GM12891 (cell line): ENCODE data around the gene AP3M1. TPM values are rescaled to one million over a fixed set of nuclear protein-coding genes. Genes with fewer than 3 reads are reported as not detected.
"Not testable (repeated sequence)": the region's sequence is repeated elsewhere in the genome, so short reads cannot be mapped to it uniquely, and the experiment has no call there.

Source experiments
- DNase-seq: peaks from one replicate; pipeline ENCODE4 v3.0.0; 2011; ENCODE audit warnings: low spot score; ENCODE audit not compliant: insufficient read length
- FAIRE-seq: peaks from 2 replicates; lab custom pipeline; 2011; peaks lifted over from hg19 to GRCh38; lab: Jason Lieb, UNC
- PAX5 ChIP-seq: IDR thresholded peaks from 2 replicates; pipeline ENCODE4 v1.6.1; 2011; ENCODE audit warnings: low read length, moderate library complexity, mild to moderate bottlenecking; ENCODE audit not compliant: insufficient read depth, severe bottlenecking
- POLR2A ChIP-seq: IDR thresholded peaks from 2 replicates; pipeline ENCODE4 v1.6.1; 2011; ENCODE audit warnings: low read depth, low read length, control low read depth
- POLR2AphosphoS5 ChIP-seq: IDR thresholded peaks from 2 replicates; pipeline ENCODE4 v1.6.1; 2011; ENCODE audit warnings: low read depth, low read length, control low read depth
- POU2F2 ChIP-seq: IDR thresholded peaks from 2 replicates; pipeline ENCODE4 v1.6.1; 2011; ENCODE audit warnings: low read depth, mild to moderate bottlenecking, control low read depth, low read length, moderate library complexity
- SPI1 ChIP-seq: IDR thresholded peaks from 2 replicates; pipeline ENCODE4 v1.6.1; 2011; ENCODE audit warnings: low read depth, low read length, control low read depth
- TAF1 ChIP-seq: IDR thresholded peaks from 2 replicates; pipeline ENCODE4 v1.6.1; 2011; ENCODE audit warnings: low read depth, low read length, control low read depth
- polyA plus RNA-seq: library from polyadenylated mRNA; unstranded; fragments of >200 nt; gene quantifications from one replicate; pipeline ENCODE4 v1.2.1, GENCODE V29; 2012; ENCODE audit warnings: low read depth, missing spikeins, inconsistent platforms; ENCODE audit not compliant: missing spikeins

AP3M1 gene
- polyA plus RNA-seq, result 33.3 TPM

GRCh38 chr10:74150204-74150989 lies at the start of gene AP3M1:
AP3M1 (minus strand) TSS chr10:74150828; CDS start chr10:74138379, 12,449 bp downstream.
- DNase-seq, result peak; percentile 67
- peak; percentile 23 for FAIRE-seq
- TF ChIP-seq POLR2AphosphoS5 (no peak), TAF1 (no peak; the same call in 1 of the 2 replicates), SPI1 (no peak), POLR2A (peak; percentile 50; the same call in 1 of the 2 replicates), PAX5 (no peak)

- DNase-seq (no peak), FAIRE-seq (no peak)
- TF ChIP-seq POLR2AphosphoS5, result no peak
- no peak for TF ChIP-seq POLR2A
- no peak for TF ChIP-seq SPI1
Observed at GRCh38 chr10:74199315-74199714, 48.7 kb upstream of the AP3M1 start.

GRCh38 chr10:74194999-74195398 lies 44.4 kb upstream of the AP3M1 start:
- FAIRE-seq (no peak), DNase-seq (no peak)
- TF ChIP-seq PAX5 (no peak), TAF1 (no peak), POLR2AphosphoS5 (no peak), POLR2A (no peak), SPI1 (no peak), POU2F2 (no peak)

GRCh38 chr10:74194545-74194944 lies 43.9 kb upstream of the AP3M1 start:
- no peak for FAIRE-seq
- no peak for TF ChIP-seq POU2F2
- TF ChIP-seq PAX5, result no peak
- no peak for TF ChIP-seq POLR2AphosphoS5
- TF ChIP-seq TAF1, result no peak
- no peak for TF ChIP-seq POLR2A
- TF ChIP-seq SPI1, result no peak
- no peak for DNase-seq

- peak; percentile 69 for FAIRE-seq
- DNase-seq, result no peak
- TF ChIP-seq POU2F2, result no peak
- no peak for TF ChIP-seq POLR2AphosphoS5
- no peak for TF ChIP-seq PAX5
- TF ChIP-seq SPI1, result no peak
- no peak for TF ChIP-seq TAF1
- no peak for TF ChIP-seq POLR2A
Observed at GRCh38 chr10:74190494-74190893, 39.9 kb upstream of the AP3M1 start.

GRCh38 chr10:74189999-74190421 lies 39.4 kb upstream of the AP3M1 start:
- DNase-seq (no peak), FAIRE-seq (peak; percentile 85)
- TF ChIP-seq TAF1, result no peak; the same call in 1 of the 2 replicates
- peak; percentile 92 for TF ChIP-seq SPI1
- no peak for TF ChIP-seq POLR2A

GRCh38 chr10:74188617-74189016 lies 38.0 kb upstream of the AP3M1 start:
- FAIRE-seq, DNase-seq: not testable (repeated sequence)

- DNase-seq (no peak), FAIRE-seq (no peak)
- no peak for TF ChIP-seq SPI1
- no peak for TF ChIP-seq PAX5
- no peak for TF ChIP-seq POLR2AphosphoS5
- no peak for TF ChIP-seq POU2F2
- TF ChIP-seq POLR2A, result no peak
- TF ChIP-seq TAF1, result no peak
Observed at GRCh38 chr10:74187237-74187636, 36.6 kb upstream of the AP3M1 start.

- FAIRE-seq (no peak), DNase-seq (no peak)
- TF ChIP-seq POLR2A, result no peak
- TF ChIP-seq PAX5, result no peak
- no peak for TF ChIP-seq POLR2AphosphoS5
- TF ChIP-seq SPI1, result no peak
- TF ChIP-seq POU2F2, result no peak
- no peak for TF ChIP-seq TAF1
Observed at GRCh38 chr10:74186678-74187077, 36.0 kb upstream of the AP3M1 start.

GRCh38 chr10:74179111-74179710 lies 28.6 kb upstream of the AP3M1 start:
- TF ChIP-seq TAF1 (no peak), POLR2A (no peak), PAX5 (no peak), POU2F2 (no peak), POLR2AphosphoS5 (no peak), SPI1 (no peak)
- no peak for DNase-seq
- no peak for FAIRE-seq
